Endothelial cell of umbilical vein (primary cell): ENCODE measurements around the gene PGF. TPM values are rescaled to one million over a fixed set of nuclear protein-coding genes. Genes with fewer than 3 reads are reported as not detected.

Source experiments
- BruUV-seq: library from RNA; stranded (reverse); fragments of 400-500 nt; replicated peaks from 2 replicates; lab custom pipeline; 2021; lab: Mats Ljungman, UMichigan
- CTCF ChIA-PET: fragments of 300-600, 350-600 bp; sonication (Branson Sonifier 250); formaldehyde crosslinking; loops from one replicate; lab custom pipeline; 2021; ENCODE audit warnings: antibody characterized with exemption, inconsistent platforms; lab: Charles Lee
- POLR2A ChIA-PET: fragments of 300-600, 350-600 bp; sonication (Branson Sonifier 250); formaldehyde crosslinking; loops from one replicate; lab custom pipeline; 2021; ENCODE audit warnings: antibody characterized with exemption, inconsistent platforms; lab: Charles Lee
- DNase-seq: peaks from one replicate; pipeline ENCODE4 v3.0.0-alpha.2; 2011; ENCODE audit warnings: low read depth, low spot score
- FAIRE-seq: peaks from 2 replicates; lab custom pipeline; 2011; peaks lifted over from hg19 to GRCh38; lab: Jason Lieb, UNC
- H2AFZ ChIP-seq: 2 replicates; pipeline ENCODE4 v1.6.0; 2012; ENCODE audit warnings: low read depth, low read length, control low read depth, inconsistent platforms
- H3K27ac ChIP-seq: 2 replicates; pipeline ENCODE4 v1.5.1; 2011; ENCODE audit warnings: low read depth, mild to moderate bottlenecking, control low read depth, low read length, moderate library complexity; ENCODE audit not compliant: insufficient read depth
- H3K27me3 ChIP-seq, 2 experiments: 2 replicates each; pipeline versions ENCODE4 v1.6.0 to v1.6.1; 2011; ENCODE audit warnings: low read length in 2 of 2, mixed read lengths in 1 of 2; ENCODE audit not compliant: control insufficient read depth in 2 of 2, insufficient read depth in 2 of 2
- H3K36me3 ChIP-seq, 2 experiments: 2 replicates in 1 of 2; 3 replicates in 1 of 2; pipeline ENCODE4 v1.5.1; 2011; ENCODE audit warnings: low read length in 2 of 2, mild to moderate bottlenecking in 1 of 2, moderate library complexity in 1 of 2; ENCODE audit not compliant: control insufficient read depth in 2 of 2, insufficient read depth in 2 of 2; ENCODE audit errors: extremely low read depth in 1 of 2
- H3K4me1 ChIP-seq: 3 replicates; pipeline ENCODE4 v1.5.1; 2011; ENCODE audit warnings: mild to moderate bottlenecking, low read length; ENCODE audit not compliant: control insufficient read depth, insufficient read depth; ENCODE audit errors: extremely low read depth
- H3K4me2 ChIP-seq: 2 replicates; pipeline ENCODE4 v1.6.1; 2011; ENCODE audit warnings: low read length, control low read depth, mixed read lengths; ENCODE audit not compliant: insufficient read depth
- H3K4me3 ChIP-seq, 3 experiments: fragments of 200-600 bp in 1 of 3; sonication (generic), shearing (Covaris generic) in 1 of 3; replicated peaks in 1 of 3; 2 replicates each; pipeline ENCODE4 v1.5.1; 2011 to 2016; ENCODE audit warnings: control low read depth in 3 of 3, low read length in 3 of 3, mild to moderate bottlenecking in 2 of 3, inconsistent platforms in 1 of 3, low read depth in 1 of 3, moderate library complexity in 1 of 3; ENCODE audit not compliant: insufficient read depth in 1 of 3
- H3K79me2 ChIP-seq: 2 replicates; pipeline ENCODE4 v1.6.0; 2012; ENCODE audit warnings: low read length, inconsistent platforms; ENCODE audit not compliant: control insufficient read depth, insufficient read depth
- H3K9ac ChIP-seq: replicated peaks from 2 replicates; pipeline ENCODE3; 2011; ENCODE audit warnings: low read length, control low read depth; ENCODE audit not compliant: insufficient read depth; ENCODE audit errors: extremely low read depth
- H3K9me1 ChIP-seq: replicated peaks from 3 replicates; pipeline ENCODE4 v1.6.0; 2011; ENCODE audit warnings: mild to moderate bottlenecking, low read length; ENCODE audit not compliant: control insufficient read depth, insufficient read depth; ENCODE audit errors: extremely low read depth
- H3K9me3 ChIP-seq: replicated peaks from 2 replicates; pipeline ENCODE4 v1.5.1; 2012; ENCODE audit warnings: low read length, inconsistent platforms; ENCODE audit not compliant: control insufficient read depth, insufficient read depth
- H4K20me1 ChIP-seq: replicated peaks from 2 replicates; pipeline ENCODE3; 2011; ENCODE audit warnings: mild to moderate bottlenecking, low read length; ENCODE audit not compliant: control insufficient read depth, insufficient read depth; ENCODE audit errors: extremely low read depth
- FOS ChIP-seq: IDR thresholded peaks from 2 replicates; pipeline ENCODE4 v1.6.1; 2011; ENCODE audit warnings: mild to moderate bottlenecking, low read length, moderate library complexity, borderline replicate concordance; ENCODE audit not compliant: insufficient read depth
- GATA2 ChIP-seq: IDR thresholded peaks from 2 replicates; pipeline ENCODE4 v1.7.0; 2011; ENCODE audit warnings: low read depth, mild to moderate bottlenecking, moderate library complexity, mixed read lengths, low read length; ENCODE audit not compliant: insufficient read length, insufficient read depth
- JUN ChIP-seq: IDR thresholded peaks from 2 replicates; pipeline ENCODE4 v1.6.1; 2011; ENCODE audit warnings: borderline replicate concordance, low read depth; ENCODE audit not compliant: insufficient read length, insufficient read depth
- MYC ChIP-seq: IDR thresholded peaks from one replicate; pipeline ENCODE4 v1.6.1; 2011; ENCODE audit warnings: mild to moderate bottlenecking, low read depth, low read length
- POLR2A ChIP-seq: IDR thresholded peaks from 2 replicates; pipeline ENCODE4 v1.6.1; 2012; ENCODE audit warnings: low read depth, mild to moderate bottlenecking, control low read depth, low read length
- POLR2AphosphoS5 ChIP-seq: IDR thresholded peaks from 2 replicates; pipeline ENCODE4 v1.6.1; 2012; ENCODE audit warnings: low read depth, mild to moderate bottlenecking, control low read depth, low read length, moderate library complexity; ENCODE audit not compliant: insufficient read depth
- dilution Hi-C: fragments of 300-500 bp; cut with MboI; formaldehyde crosslinking; loops from one replicate; pipeline ENCODE4 v1.15.0; 2019; ENCODE audit warnings: low sequenced_read_pairs; ENCODE audit not compliant: extremely low pct_ligation_motif_present
- intact Hi-C: fragments of 100-400 bp; cut with micrococcal nuclease; formaldehyde crosslinking; loops from one replicate; pipeline ENCODE4 v1.10.0; 2022
- polyA plus RNA-seq, 4 experiments: library from polyadenylated mRNA; depleted of rRNA in 3 of 4; stranded (reverse) in 3 of 4; unstranded in 1 of 4; fragments of >200 nt; gene quantifications; 2 replicates each; pipeline versions ENCODE4 v1.2.1 to v1.2.3, GENCODE V29; 2011 to 2012; ENCODE audit warnings: missing spikeins in 1 of 4
- total RNA-seq: library from RNA; stranded (reverse); gene quantifications from 2 replicates; pipeline ENCODE4 v1.2.3, GENCODE V29; 2021
- TF ChIP-seq, protein P1 (sequence below): IDR thresholded peaks from 2 replicates; pipeline ENCODE4 v1.6.1; 2011; ENCODE audit not compliant: insufficient read depth, insufficient read length

PGF gene
- total and polyA plus RNA-seq, 2 donors (not counting 3 experiments of a cell fraction or from before 2014, with no cell fraction given) = 89.0 to 206 TPM

DNA sequence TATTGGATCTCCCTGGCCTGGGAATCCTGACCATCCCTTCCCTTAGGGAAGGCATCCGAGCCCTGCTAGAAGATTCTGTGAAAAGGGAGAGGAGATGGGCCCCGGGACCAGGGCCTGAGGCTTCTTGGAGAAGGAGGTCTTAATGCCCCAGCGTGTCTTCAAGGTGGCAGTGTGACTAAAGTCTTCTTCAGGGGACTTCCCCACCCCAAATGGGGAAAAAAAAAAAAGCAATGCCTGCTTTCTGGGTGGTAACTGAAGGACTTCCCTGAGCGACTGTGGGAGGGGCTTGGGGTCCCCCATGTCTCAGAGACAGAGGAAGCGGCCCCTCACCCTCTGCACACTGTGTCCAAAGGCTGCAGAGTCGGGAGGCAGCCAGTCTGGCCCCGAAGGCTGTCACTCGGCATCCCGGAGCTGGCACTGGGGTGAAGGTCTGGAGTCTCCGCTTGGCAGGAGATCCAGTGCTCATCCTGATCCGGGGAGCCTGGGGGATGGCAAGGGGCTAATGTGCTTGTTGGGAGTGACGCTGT, 7.8 kb upstream of the PGF start:
- POLR2A ChIA-PET = interaction anchor here (2.5 kb wide), 1 partner anchor 8 kb away, joined by 20 read pairs; the partner anchor contains the start of gene PGF
- no peaks in the 10 kb centered on the region for H3K36me3 ChIP-seq
- no peak overlapping the region for H2AFZ ChIP-seq

DNA sequence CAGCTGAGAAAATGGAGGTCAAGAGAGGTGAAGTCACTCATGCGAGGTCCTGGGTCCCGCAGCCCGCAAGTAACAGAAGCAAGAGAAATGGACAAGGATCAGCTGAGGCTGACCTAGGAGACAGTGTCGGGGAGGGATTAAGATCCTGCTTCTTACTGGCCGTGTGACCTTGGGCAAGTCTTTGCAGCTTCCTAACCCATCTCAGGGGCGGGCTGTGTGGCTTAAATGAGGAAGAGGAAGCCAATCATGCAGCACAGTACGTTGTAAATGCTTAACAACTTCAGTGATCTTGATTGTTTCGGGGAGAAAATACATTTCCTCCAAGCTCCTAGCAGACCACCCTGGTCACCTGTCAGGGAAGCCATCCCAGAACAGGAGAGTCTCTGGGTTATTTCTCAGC, 7.1 kb upstream of the PGF start:
- ChIA-PET CTCF (interaction anchor here (1.0 to 1.4 kb wide), 2 partner anchors 19 to 60 kb away, joined by 3 read pairs; no protein-coding TSS in a partner anchor), POLR2A (no interaction called here)
- no peak for TF ChIP-seq MYC
- no peak for TF ChIP-seq FOS
- TF ChIP-seq, protein P1, sequence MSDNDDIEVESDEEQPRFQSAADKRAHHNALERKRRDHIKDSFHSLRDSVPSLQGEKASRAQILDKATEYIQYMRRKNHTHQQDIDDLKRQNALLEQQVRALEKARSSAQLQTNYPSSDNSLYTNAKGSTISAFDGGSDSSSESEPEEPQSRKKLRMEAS = no peak
- intact Hi-C loops = no loop called here
- Histone ChIP-seq H3K27me3 (no peaks in the 10 kb centered on the region), H4K20me1 (no peaks in the 10 kb centered on the region), H3K9ac (no peak overlapping the region), H3K9me1 (no peaks in the 10 kb centered on the region), H3K79me2 (no peaks in the 10 kb centered on the region), H3K4me2 (no peak overlapping the region), H3K4me1 (peaks cover 29% of the 10 kb centered on the region), H3K4me3 (no peak overlapping the region), H3K36me3 (no peaks in the 10 kb centered on the region), H2AFZ (no peak overlapping the region), H3K9me3 (no peaks in the 10 kb centered on the region), H3K27ac (no peak overlapping the region)
- FAIRE-seq (no peak), DNase-seq (no peak)
- dilution Hi-C loops = no loop called here
- BruUV-seq = no TSS peak

More for the DNA sequence above, 7.8 kb upstream of the PGF start:
- Histone ChIP-seq H3K79me2 (no peaks in the 10 kb centered on the region), H4K20me1 (no peaks in the 10 kb centered on the region), H3K4me3 (no peak overlapping the region), H3K27ac (no peak overlapping the region), H3K4me1 (peaks cover 29% of the 10 kb centered on the region), H3K9ac (no peak overlapping the region), H3K9me3 (no peaks in the 10 kb centered on the region), H3K9me1 (no peaks in the 10 kb centered on the region), H3K27me3 (no peaks in the 10 kb centered on the region), H3K4me2 (no peak overlapping the region)
- CTCF ChIA-PET = interaction anchor here (1.0 to 2.7 kb wide), 5 partner anchors 9 to 106 kb away, joined by 3 to 15 read pairs (median 3); partner anchors contain the start of genes PGF and ZC2HC1C
- dilution Hi-C loops = no loop called here
- DNase-seq = no peak
- TF ChIP-seq FOS = no peak
- TF ChIP-seq JUN = no peak
- TF ChIP-seq POLR2AphosphoS5 = no peak
- no peak for TF ChIP-seq POLR2A
- no peak for TF ChIP-seq GATA2
- intact Hi-C loops = no loop called here
- BruUV-seq = no TSS peak
- FAIRE-seq = no peak
